Iris pigment epithelial cell (primary cell): Measurements from ENCODE around the gene CRK.
A peak's percentile ranks its signal among the peaks of the same experiment; 100 is the strongest.
"Not testable (repeated sequence)": the region's sequence is repeated elsewhere in the genome, so short reads cannot be mapped to it uniquely, and the experiment has no call there.

Source experiments
- DNase-seq: peaks from one replicate; pipeline ENCODE4 v3.0.0-alpha.2; 2011; ENCODE audit warnings: low read depth

CRK gene

DNA sequence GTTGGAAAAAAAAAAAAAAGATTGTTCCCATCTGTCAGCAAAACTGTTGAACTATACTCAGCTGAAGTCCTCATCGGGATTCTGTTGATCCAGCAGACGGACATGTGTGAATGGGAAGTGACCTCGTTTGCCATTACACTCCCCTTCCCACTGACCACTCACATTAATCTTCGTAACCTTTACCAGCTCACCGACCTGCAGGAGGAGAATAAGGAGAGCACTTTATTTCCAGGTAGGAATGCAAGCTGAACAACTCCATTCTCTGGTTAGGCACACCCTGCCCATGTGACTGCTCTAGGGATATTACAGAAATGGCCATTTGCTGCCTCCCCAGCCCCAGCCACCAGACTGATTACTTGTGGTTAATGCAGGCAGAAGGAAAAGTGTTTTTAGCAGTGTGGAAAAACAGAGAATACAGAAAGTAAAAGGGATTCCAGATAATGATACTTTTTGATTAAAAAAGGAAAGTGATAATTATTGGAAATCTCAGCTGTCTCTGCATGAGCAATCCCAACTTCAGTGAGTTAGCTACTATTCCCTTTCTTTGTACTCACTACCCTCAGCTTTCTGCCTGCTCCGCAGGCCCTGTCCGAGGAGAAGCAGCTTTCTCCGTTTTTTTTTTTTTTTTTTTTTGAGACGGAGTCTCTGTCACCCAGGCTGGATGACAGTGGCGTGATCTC lies 32.4 kb downstream of the CRK start:
- no peak for DNase-seq

DNA sequence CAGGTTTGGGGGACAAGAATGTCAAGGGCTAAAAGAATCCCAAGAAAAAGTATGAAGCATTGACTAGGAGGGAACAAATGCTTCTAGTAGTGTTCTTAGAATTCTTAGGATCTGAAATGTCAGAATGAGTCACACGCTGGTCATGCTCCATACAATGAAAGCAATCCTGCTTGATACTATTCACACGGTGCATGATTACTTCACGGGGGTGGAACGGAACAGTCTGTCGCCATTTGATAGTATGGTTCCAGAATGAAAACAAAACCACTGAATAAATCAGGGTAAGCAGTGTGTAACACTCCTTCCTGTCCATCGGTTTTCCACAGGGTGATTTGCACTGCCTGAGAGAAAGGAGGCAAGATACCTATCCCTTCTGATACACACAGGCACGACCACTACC lies 33.1 kb downstream of the CRK start:
- peak; percentile 97 for DNase-seq

- DNase-seq, result no peak
Observed at GRCh38 chr17:1421470-1421869, 34.6 kb downstream of the CRK start.

DNA sequence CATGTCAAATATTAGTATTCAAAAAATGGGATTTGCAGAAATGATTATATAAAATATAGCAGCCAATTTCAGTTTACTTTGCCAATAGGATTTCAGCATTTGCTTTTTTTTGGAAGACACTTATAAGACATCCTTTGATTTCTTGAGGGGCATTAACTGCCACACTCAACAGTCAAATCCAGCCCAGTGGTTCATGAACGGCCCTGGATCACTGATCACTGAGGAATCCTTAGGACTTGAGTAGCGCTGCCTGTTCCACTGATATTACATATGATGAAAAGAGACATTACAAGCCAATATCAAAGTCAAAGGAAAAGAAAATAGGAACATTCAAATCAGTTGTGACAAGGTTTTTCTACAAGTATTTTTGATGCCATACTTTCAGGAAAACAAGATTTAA lies 35.1 kb downstream of the CRK start:
- no peak for DNase-seq

GRCh38 chr17:1420163-1420562 lies 35.9 kb downstream of the CRK start:
- no peak for DNase-seq

DNA sequence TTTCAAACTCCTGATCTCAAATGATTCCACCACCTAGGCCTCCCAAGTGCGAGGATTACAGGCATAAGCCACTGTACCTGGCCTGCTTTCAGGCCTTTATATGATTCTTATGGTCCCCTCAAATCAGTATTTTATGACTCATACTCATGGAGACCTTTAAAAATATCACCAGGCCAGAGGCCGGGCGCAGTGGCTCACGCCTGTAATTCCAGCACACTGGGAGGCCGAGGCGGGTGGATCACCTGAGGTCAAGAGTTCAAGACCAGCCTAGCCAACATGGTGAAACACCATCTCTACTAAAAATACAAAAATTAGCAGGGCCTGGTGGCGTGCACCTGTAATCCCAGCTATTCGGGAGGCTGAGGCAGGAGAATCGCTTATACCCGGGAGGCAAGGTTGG lies 37.6 kb downstream of the CRK start:
- not testable (repeated sequence) for DNase-seq

- no peak for DNase-seq
Observed at GRCh38 chr17:1416414-1416813, 39.6 kb downstream of the CRK start.

- DNase-seq, result no peak
Observed at GRCh38 chr17:1414634-1415033, 41.4 kb downstream of the CRK start.

DNA sequence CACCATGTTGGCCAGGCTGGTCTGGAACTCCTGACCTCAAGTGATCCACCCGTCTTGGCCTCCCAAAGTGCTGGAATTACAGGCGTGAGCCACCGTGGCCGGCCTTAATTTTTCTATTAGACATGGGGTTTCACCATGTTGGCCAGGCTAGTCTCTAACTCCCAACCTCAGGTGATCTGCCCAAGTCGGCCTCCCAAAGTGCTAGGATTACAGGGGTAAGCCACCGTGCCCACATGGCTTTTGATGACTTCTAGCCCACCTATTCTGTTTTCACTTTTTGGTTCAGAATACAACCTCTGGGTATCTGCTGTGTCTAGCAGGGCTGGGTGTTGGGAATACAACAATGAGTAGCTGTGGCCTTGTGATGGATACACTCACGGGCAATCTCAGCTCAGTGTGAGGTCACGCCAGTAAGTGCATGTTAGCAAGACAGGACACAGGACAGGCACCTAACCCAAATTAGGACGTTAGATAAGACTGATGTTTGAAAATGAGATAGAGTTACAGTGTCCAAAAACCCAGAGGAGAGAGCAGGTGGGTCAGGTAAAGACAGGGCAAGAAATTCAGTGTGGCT lies 41.9 kb downstream of the CRK start:
- no peak for DNase-seq

GRCh38 chr17:1413281-1413791 lies 42.7 kb downstream of the CRK start:
- DNase-seq, result peak; percentile 87

GRCh38 chr17:1412185-1413110 lies 43.6 kb downstream of the CRK start:
- peak; percentile 33 for DNase-seq

DNA sequence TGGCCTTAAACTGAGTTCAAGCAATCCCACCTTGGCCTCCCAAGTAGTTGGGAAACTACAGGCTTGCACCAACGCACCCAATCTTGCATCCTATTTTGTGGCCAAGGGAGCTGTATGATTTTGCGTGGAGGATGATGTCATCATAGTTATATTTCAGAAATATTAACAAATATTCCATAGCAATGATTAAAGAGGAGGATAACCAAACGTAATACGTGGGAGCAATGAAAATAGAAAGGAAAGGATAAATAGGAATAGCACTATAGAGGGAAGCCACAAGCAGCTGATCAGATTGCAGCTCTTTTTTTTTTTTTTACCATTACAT lies 53.8 kb downstream of the CRK start:
- no peak for DNase-seq

- peak; percentile 95 for DNase-seq
Observed at GRCh38 chr17:1399679-1400512, 56.1 kb downstream of the CRK start, which contains the start of gene YWHAE. Gene YWHAE, minus strand, starts transcription at chr17:1400222. Its CDS starts 112 bp downstream, at chr17:1400110.

- DNase-seq, result peak; percentile 52
Observed at GRCh38 chr17:1398931-1399678, 56.9 kb downstream of the CRK start.

DNA sequence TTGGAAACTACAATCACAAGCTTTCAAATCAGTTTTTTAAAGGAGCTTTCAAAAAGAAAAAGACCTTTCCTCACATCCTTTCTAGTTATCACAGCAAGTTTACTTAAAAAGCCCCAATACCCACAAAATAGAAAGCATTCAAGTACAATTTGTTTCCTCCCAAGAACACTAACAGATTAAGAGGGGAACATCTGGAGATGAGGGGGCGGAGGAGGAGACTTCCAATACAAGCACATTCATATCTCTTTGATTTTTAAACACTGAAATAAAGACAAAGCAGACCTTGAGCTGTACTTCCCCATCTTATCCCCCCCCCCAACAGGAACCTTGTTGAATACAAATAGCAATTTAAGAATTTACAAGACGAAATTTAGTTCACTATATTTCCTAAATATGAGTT lies 58.0 kb downstream of the CRK start:
- no peak for DNase-seq

DNA sequence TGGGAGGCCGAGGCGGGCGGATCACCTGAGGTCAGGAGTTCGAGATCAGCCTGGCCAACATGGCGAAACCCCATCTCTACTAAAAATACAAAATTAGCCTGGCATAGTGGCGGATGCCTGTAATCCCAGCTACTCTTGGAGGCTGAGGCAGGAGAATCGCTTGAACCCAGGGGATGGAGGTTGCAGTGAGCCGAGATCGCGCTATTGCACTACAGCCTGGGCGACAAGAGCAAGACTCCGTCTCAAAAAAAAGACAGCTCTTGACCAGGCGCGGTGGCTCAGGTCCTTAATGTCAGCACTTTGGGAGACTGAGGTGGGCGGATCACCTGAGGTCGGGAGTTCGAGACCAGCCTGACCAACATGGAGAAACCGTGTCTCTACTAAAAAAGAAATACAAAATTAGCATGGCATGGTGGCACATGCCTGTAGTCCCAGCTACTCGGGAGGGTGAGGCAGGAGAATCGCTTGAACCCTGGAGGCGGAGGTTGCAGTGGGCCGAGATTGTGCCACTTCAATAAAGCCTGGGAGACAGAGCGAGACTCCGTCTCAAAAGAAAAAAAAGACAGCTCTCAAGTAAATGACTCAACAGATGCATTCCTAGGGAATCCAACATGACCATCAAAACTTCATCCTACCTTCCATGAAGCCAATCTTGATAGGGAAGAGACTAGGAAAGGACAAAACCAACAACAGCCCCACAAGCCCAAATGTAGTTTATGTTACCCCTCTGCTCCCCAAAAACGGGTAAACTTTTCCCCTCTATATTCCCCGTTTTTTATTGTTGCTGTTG lies 60.0 kb downstream of the CRK start:
- not testable (repeated sequence) for DNase-seq

GRCh38 chr17:1391577-1391976 lies 64.5 kb downstream of the CRK start:
- no peak for DNase-seq

DNA sequence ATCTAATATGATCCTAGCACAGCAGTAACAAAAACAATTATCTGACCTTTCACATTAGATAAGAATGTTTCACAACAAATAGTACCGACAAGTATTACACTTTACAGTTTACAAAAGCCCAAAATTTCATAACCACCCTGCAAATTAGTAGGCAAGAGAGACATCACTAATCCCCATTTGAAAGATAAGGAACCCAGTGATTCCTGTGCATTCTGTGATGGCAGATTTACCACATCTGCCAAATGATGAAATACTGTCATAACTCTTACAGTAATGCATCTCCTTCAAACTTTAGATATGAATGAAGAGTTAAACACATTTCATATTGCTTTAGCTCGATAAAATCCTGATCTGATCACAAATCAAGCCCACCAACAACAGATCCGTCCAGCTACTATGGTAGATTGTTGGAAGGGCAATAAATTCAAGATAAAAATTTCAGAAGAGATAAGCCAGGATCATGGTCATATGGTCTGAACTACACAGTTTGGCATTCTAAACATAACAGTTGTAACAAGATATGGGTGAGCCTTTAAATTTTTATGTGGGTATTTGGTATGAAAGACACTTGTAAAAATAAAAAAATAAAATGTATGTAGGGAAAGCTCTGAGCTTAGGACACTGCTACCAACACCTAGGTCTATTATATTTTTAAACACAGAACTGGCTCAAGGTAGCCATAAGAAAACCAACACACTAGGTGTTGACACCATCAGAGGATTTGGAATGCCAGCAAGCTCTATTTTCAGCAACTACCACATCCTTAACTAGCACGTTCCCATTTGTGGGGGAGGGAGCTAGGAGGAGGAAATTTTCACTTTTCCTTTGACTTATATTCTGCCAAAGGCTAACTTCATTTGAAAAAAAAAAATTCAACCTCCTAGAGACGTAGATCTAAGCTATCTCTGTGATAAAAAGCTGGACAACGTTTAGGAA lies 65.3 kb downstream of the CRK start:
- DNase-seq, result peak; percentile 82
